Measurements from ENCODE around the gene KCTD17. TPM values are rescaled to one million over a fixed set of nuclear protein-coding genes. Genes with fewer than 3 reads are reported as not detected.

Gene KCTD17
- total RNA-seq, 1 donor from 2014 or later, result 17.5 TPM

DNA sequence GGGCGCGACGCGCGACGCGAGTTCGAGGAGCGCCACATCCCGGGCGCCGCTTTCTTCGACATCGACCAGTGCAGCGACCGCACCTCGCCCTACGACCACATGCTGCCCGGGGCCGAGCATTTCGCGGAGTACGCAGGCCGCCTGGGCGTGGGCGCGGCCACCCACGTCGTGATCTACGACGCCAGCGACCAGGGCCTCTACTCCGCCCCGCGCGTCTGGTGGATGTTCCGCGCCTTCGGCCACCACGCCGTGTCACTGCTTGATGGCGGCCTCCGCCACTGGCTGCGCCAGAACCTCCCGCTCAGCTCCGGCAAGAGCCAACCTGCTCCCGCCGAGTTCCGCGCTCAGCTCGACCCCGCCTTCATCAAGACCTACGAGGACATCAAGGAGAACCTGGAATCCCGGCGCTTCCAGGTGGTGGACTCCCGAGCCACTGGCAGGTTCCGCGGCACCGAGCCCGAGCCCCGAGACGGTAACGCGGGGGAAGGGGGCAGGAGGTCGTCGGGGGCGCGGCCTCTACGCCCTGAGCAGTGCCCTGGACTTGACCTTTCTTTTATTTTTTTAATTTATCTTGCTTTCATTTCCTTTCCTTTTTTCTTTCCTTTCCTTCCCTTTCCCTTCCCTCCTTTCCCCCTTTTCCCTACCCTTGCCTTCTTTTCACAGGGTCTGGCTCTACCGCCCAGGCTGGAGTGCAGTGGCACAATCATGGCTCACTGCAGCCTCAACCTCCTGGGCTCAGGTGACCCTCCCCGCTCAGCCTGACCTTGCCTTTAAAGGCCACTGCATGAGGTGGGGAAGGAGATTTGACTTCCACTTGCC, 27.0 kb upstream of the KCTD17 start:
- H3K4me3 Mint-ChIP-seq, result peak overlapping the region; percentile 48
- no peak overlapping the region for H3K9ac ChIP-seq
- no peak overlapping the region for H3K27ac Mint-ChIP-seq
- no peaks in the 10 kb centered on the region for H3K9me3 Mint-ChIP-seq
- H3K9me3 ChIP-seq (ENCODE audit: low read depth), result no peaks in the 10 kb centered on the region
- H3K4me2 ChIP-seq, result no peak overlapping the region
- no peak overlapping the region for H3K27ac ChIP-seq
- H3F3A ChIP-seq (ENCODE audit: low read depth), result no peaks in the 10 kb centered on the region
- H3K4me1 ChIP-seq, result peaks cover 9% of the 10 kb centered on the region
- TF ChIP-seq, protein P1, sequence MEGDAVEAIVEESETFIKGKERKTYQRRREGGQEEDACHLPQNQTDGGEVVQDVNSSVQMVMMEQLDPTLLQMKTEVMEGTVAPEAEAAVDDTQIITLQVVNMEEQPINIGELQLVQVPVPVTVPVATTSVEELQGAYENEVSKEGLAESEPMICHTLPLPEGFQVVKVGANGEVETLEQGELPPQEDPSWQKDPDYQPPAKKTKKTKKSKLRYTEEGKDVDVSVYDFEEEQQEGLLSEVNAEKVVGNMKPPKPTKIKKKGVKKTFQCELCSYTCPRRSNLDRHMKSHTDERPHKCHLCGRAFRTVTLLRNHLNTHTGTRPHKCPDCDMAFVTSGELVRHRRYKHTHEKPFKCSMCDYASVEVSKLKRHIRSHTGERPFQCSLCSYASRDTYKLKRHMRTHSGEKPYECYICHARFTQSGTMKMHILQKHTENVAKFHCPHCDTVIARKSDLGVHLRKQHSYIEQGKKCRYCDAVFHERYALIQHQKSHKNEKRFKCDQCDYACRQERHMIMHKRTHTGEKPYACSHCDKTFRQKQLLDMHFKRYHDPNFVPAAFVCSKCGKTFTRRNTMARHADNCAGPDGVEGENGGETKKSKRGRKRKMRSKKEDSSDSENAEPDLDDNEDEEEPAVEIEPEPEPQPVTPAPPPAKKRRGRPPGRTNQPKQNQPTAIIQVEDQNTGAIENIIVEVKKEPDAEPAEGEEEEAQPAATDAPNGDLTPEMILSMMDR (IDR thresholded peaks at IDR 0.05), result no peak
- H3K79me2 ChIP-seq (ENCODE audit: low read depth), result peaks cover 38% of the 10 kb centered on the region
- H3K36me3 ChIP-seq, result no peaks in the 10 kb centered on the region
- H2AFZ ChIP-seq (replicated peaks), result no peak overlapping the region
- peaks cover 30% of the 10 kb centered on the region for H4K20me1 ChIP-seq (ENCODE audit: low read depth)
- peaks cover 20% of the 10 kb centered on the region for H3K4me1 Mint-ChIP-seq
- peaks cover 10% of the 10 kb centered on the region for H3K36me3 Mint-ChIP-seq
- H3K4me3 ChIP-seq, result no peak overlapping the region
- H3K27me3 ChIP-seq, result no peaks in the 10 kb centered on the region
- H3K27me3 Mint-ChIP-seq (ENCODE audit: insufficient read depth, low read depth), result peaks cover 6% of the 10 kb centered on the region
- DNase-seq (ENCODE audit: low spot score), result no peak

- H3K4me3 ChIP-seq, result no peak overlapping the region
- H3K9ac ChIP-seq, result no peak overlapping the region
- no peaks in the 10 kb centered on the region for H3K9me3 ChIP-seq (ENCODE audit: low read depth)
- Mint-ChIP-seq H3K36me3 (peaks cover 10% of the 10 kb centered on the region), H3K4me3 (no peak overlapping the region), H3K9me3 (no peaks in the 10 kb centered on the region), H3K27me3 (ENCODE audit: insufficient read depth, low read depth) (peaks cover 5% of the 10 kb centered on the region), H3K4me1 (peaks cover 12% of the 10 kb centered on the region), H3K27ac (no peak overlapping the region)
- H3K27ac ChIP-seq, result no peak overlapping the region
- no peak overlapping the region for H3K4me2 ChIP-seq
- TF ChIP-seq, protein P1 (IDR thresholded peaks at IDR 0.05), result no peak
- TF ChIP-seq EZH2phosphoT487 (IDR thresholded peaks at IDR 0.05) (no peak), EZH2 (IDR thresholded peaks at IDR 0.05) (no peak)
- peaks cover 28% of the 10 kb centered on the region for H3K79me2 ChIP-seq (ENCODE audit: low read depth)
- peaks cover 5% of the 10 kb centered on the region for H3K4me1 ChIP-seq
- no peak overlapping the region for H2AFZ ChIP-seq (replicated peaks)
- peaks cover 30% of the 10 kb centered on the region for H4K20me1 ChIP-seq (ENCODE audit: low read depth)
- H3K36me3 ChIP-seq, result no peaks in the 10 kb centered on the region
- no peaks in the 10 kb centered on the region for H3F3A ChIP-seq (ENCODE audit: low read depth)
- no peak for DNase-seq (ENCODE audit: low spot score)
- H3K27me3 ChIP-seq, result no peaks in the 10 kb centered on the region
Measured at GRCh38 chr22:37025500-37026070, 26.0 kb upstream of the KCTD17 start.

DNA sequence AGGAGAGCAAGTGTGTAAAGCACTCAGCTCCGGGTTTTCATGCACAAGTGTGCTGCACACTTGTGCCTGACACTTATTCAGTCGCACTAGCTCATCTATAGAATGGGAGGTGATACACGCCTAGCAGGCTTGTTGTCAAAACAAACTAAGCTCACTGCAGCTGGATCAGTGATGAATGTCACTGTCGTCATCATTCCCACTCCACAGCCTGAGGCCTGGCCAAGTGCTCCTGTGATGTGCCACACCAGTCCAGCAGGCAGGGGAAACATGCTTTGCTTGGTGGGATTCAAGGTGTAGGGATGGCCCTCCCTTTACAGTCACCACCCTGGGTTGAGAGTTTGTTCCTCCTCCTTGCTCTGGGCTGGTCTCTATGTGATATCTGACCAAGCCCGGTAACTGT, 25.2 kb upstream of the KCTD17 start:
- Histone ChIP-seq H4K20me1 (ENCODE audit: low read depth) (peaks cover 30% of the 10 kb centered on the region), H3F3A (ENCODE audit: low read depth) (no peaks in the 10 kb centered on the region), H3K4me3 (no peak overlapping the region), H2AFZ (replicated peaks) (no peak overlapping the region), H3K79me2 (ENCODE audit: low read depth) (peaks cover 21% of the 10 kb centered on the region), H3K4me2 (no peak overlapping the region), H3K4me1 (no peaks in the 10 kb centered on the region), H3K36me3 (no peaks in the 10 kb centered on the region), H3K27ac (no peak overlapping the region), H3K27me3 (no peaks in the 10 kb centered on the region), H3K9me3 (ENCODE audit: low read depth) (no peaks in the 10 kb centered on the region), H3K9ac (no peak overlapping the region)
- no peak for TF ChIP-seq EZH2phosphoT487 (IDR thresholded peaks at IDR 0.05)
- TF ChIP-seq, protein P1 (IDR thresholded peaks at IDR 0.05), result no peak
- no peak for TF ChIP-seq EZH2 (IDR thresholded peaks at IDR 0.05)
- H3K9me3 Mint-ChIP-seq, result no peaks in the 10 kb centered on the region
- peaks cover 10% of the 10 kb centered on the region for H3K36me3 Mint-ChIP-seq
- H3K4me1 Mint-ChIP-seq, result peaks cover 9% of the 10 kb centered on the region
- H3K27ac Mint-ChIP-seq, result no peak overlapping the region
- no peak overlapping the region for H3K4me3 Mint-ChIP-seq
- peaks cover 4% of the 10 kb centered on the region for H3K27me3 Mint-ChIP-seq (ENCODE audit: insufficient read depth, low read depth)
- no peak for DNase-seq (ENCODE audit: low spot score)
